Liver (tissue), 9 donors: ENCODE data around the gene UBXN11. TPM values are rescaled to one million over a fixed set of nuclear protein-coding genes. Genes with fewer than 3 reads are reported as not detected.
"Not testable (repeated sequence)": the region's sequence is repeated elsewhere in the genome, so short reads cannot be mapped to it uniquely, and the experiment has no call there.

Source experiments
- DNase-seq: peaks from one replicate; pipeline ENCODE4 v3.0.0-alpha.2; 2017; ENCODE audit warnings: low spot score
- H3K27ac ChIP-seq, 2 donors: one replicate each; pipeline ENCODE4 v1.7.0; 2013; ENCODE audit warnings: inconsistent platforms in 2 of 2, low read length in 2 of 2, control low read depth in 1 of 2, low read depth in 1 of 2, mild to moderate bottlenecking in 1 of 2
- H3K27me3 ChIP-seq, 4 donors: one replicate each; pipeline versions ENCODE4 v1.6.1 to v1.7.0; 2013; ENCODE audit warnings: low read length in 3 of 4, inconsistent platforms in 1 of 4, mild to moderate bottlenecking in 1 of 4, moderate library complexity in 1 of 4; ENCODE audit not compliant: control insufficient read depth in 4 of 4, insufficient read depth in 4 of 4
- H3K36me3 ChIP-seq, 4 donors: one replicate each; pipeline versions ENCODE4 v1.6.1 to v1.7.0; 2013; ENCODE audit warnings: low read length in 3 of 4, mild to moderate bottlenecking in 3 of 4, low read depth in 1 of 4, moderate library complexity in 1 of 4; ENCODE audit not compliant: control insufficient read depth in 4 of 4, insufficient read depth in 3 of 4
- H3K4me1 ChIP-seq, 4 donors: one replicate each; pipeline versions ENCODE4 v1.6.1 to v1.7.0; 2013; ENCODE audit warnings: low read length in 3 of 4, mild to moderate bottlenecking in 3 of 4, moderate library complexity in 1 of 4; ENCODE audit not compliant: control insufficient read depth in 4 of 4, insufficient read depth in 4 of 4
- H3K4me3 ChIP-seq, 3 donors: one replicate each; pipeline versions ENCODE4 v1.6.1 to v1.7.0; 2013; ENCODE audit warnings: low read length in 3 of 3, control low read depth in 1 of 3, low read depth in 1 of 3, mild to moderate bottlenecking in 1 of 3
- H3K9ac ChIP-seq, 2 donors: one replicate each; pipeline ENCODE4 v1.7.0; 2013; ENCODE audit warnings: low read length in 2 of 2, mild to moderate bottlenecking in 2 of 2, moderate library complexity in 2 of 2, control low read depth in 1 of 2, low read depth in 1 of 2
- H3K9me3 ChIP-seq, 4 donors: one replicate each; pipeline versions ENCODE4 v1.6.1 to v1.7.0; 2013; ENCODE audit warnings: low read length in 3 of 4; ENCODE audit not compliant: control insufficient read depth in 4 of 4
- ATF3 ChIP-seq: IDR thresholded peaks from 2 replicates; pipeline ENCODE4 v1.6.1; 2016; ENCODE audit warnings: antibody characterized with exemption
- CTCF ChIP-seq: fragments of 150-350 bp; IDR thresholded peaks from 2 replicates; pipeline ENCODE4 v1.5.1; 2017; ENCODE audit warnings: improper control_type of control experiment, low read depth, low read length; ENCODE audit not compliant: missing input control
- FOXA1 ChIP-seq: IDR thresholded peaks from 2 replicates; pipeline ENCODE4 v1.6.1; 2016; ENCODE audit warnings: antibody characterized with exemption
- FOXA2 ChIP-seq: IDR thresholded peaks from 2 replicates; pipeline ENCODE4 v1.6.1; 2016; ENCODE audit warnings: antibody characterized with exemption
- GABPA ChIP-seq, 2 donors: IDR thresholded peaks in 1 of 2; conservative IDR thresholded peaks in 1 of 2; 2 replicates each; pipeline ENCODE4 v1.6.1; 2016; ENCODE audit warnings: antibody characterized with exemption in 2 of 2, mild to moderate bottlenecking in 1 of 2, moderate library complexity in 1 of 2
- HNF4A ChIP-seq, 2 donors: conservative IDR thresholded peaks; 2 replicates each; pipeline ENCODE4 v1.6.1; 2016; ENCODE audit warnings: antibody characterized with exemption in 2 of 2, mild to moderate bottlenecking in 2 of 2
- HNF4G ChIP-seq: IDR thresholded peaks from 2 replicates; pipeline ENCODE4 v1.6.1; 2016; ENCODE audit warnings: antibody characterized with exemption
- JUND ChIP-seq, 2 donors: IDR thresholded peaks; 2 replicates each; pipeline ENCODE4 v1.6.1; 2016; ENCODE audit warnings: antibody characterized with exemption in 2 of 2
- MAX ChIP-seq: IDR thresholded peaks from 2 replicates; pipeline ENCODE4 v1.6.1; 2016; ENCODE audit warnings: antibody characterized with exemption
- NR2F2 ChIP-seq: IDR thresholded peaks from 2 replicates; pipeline ENCODE4 v1.6.1; 2016; ENCODE audit warnings: antibody characterized with exemption
- RAD21 ChIP-seq, 2 donors: IDR thresholded peaks; 2 replicates each; pipeline ENCODE4 v1.6.1; 2016; ENCODE audit warnings: antibody characterized with exemption in 2 of 2, mild to moderate bottlenecking in 2 of 2
- REST ChIP-seq: IDR thresholded peaks from 2 replicates; pipeline ENCODE4 v1.6.1; 2016; ENCODE audit warnings: antibody characterized with exemption, mild to moderate bottlenecking
- SP1 ChIP-seq: IDR thresholded peaks from 2 replicates; pipeline ENCODE4 v1.6.1; 2018; ENCODE audit warnings: antibody characterized with exemption, mild to moderate bottlenecking
- TAF1 ChIP-seq: conservative IDR thresholded peaks from 2 replicates; pipeline ENCODE4 v1.6.1; 2016; ENCODE audit warnings: antibody characterized with exemption, mild to moderate bottlenecking
- YY1 ChIP-seq: IDR thresholded peaks from 2 replicates; pipeline ENCODE4 v1.6.1; 2016; ENCODE audit warnings: antibody characterized with exemption, mild to moderate bottlenecking
- WGBS: extraction: QIAGEN DNeasy Blood & Tissue Kit; methylation state at CpG from one replicate; pipeline ENCODE4 v1.1.7; 2013; 5-methylcytosine and 5-hydroxymethylcytosine counted together
- polyA plus RNA-seq, 2 donors: library from polyadenylated mRNA; stranded (reverse) in 1 of 2; unstranded in 1 of 2; fragments of 200-250 nt in 1 of 2; fragments of >200 nt in 1 of 2; fragmentation: Nextera tagmentation in 1 of 2; extraction: Ambion mirVana in 1 of 2; gene quantifications; one replicate each; pipeline versions ENCODE4 v1.2.1 to v1.2.3, GENCODE V29; 2013 to 2015
- total RNA-seq, 2 donors: library from RNA; depleted of rRNA; stranded (reverse); fragments of >200 nt; gene quantifications; one replicate each; pipeline ENCODE4 v1.2.3, GENCODE V29; 2014
- donor health status: healthy.
- donor health status: healthy.
- donor health status: healthy.
- donor health status: healthy.
- donor health status: healthy.

The UBXN11 gene
- total and polyA plus RNA-seq, 4 donors, result 3.0 to 9.5 (median 7.3) TPM

GRCh38 chr1:26295194-26296138 is 11.0 kb downstream of the UBXN11 start:
- Histone ChIP-seq H3K27ac (no peak overlapping the region), H3K9ac (no peak overlapping the region), H3K36me3 (no peaks in the 10 kb centered on the region), H3K4me1 (peaks cover 0 to 2% (median 0%) of the 10 kb centered on the region in 4 donors), H3K9me3 (no peaks in the 10 kb centered on the region), H3K4me3 (no peak overlapping the region), H3K27me3 (no peaks in the 10 kb centered on the region)
- TF ChIP-seq FOXA1, result no peak
- TF ChIP-seq RAD21 (IDR thresholded peaks at IDR 0.05), result no peak
- no peak for TF ChIP-seq FOXA2
- TF ChIP-seq YY1, result no peak
- no peak for TF ChIP-seq ATF3
- WGBS, result 89% methylated on average over 22 of the region's 22 CpGs
- DNase-seq, result no peak

- H3K9me3 ChIP-seq, result no peaks in the 10 kb centered on the region
- TF ChIP-seq FOXA1 (no peak), SP1 (no peak), TAF1 (no peak), RAD21 (IDR thresholded peaks at IDR 0.05) (no peak), HNF4G (no peak), ATF3 (no peak), CTCF (no peak), JUND (IDR thresholded peaks at IDR 0.05) (no peak), FOXA2 (no peak), YY1 (no peak), NR2F2 (no peak), REST (no peak), MAX (no peak), GABPA (IDR thresholded peaks at IDR 0.05 in 1 of 2, conservative IDR thresholded peaks at IDR 0.05 in 1 of 2) (no peak), HNF4A (conservative IDR thresholded peaks at IDR 0.05) (no peak)
Observed at GRCh38 chr1:26293911-26294463, 12.4 kb downstream of the UBXN11 start.

GRCh38 chr1:26292735-26293134 is 13.7 kb downstream of the UBXN11 start:
- H3K4me3 ChIP-seq, H3K36me3 ChIP-seq, DNase-seq, H3K9me3 ChIP-seq, H3K27me3 ChIP-seq, H3K9ac ChIP-seq, H3K27ac ChIP-seq, H3K4me1 ChIP-seq: not testable (repeated sequence)
- 87% methylated on average over 5 of the region's 5 CpGs for WGBS

More at GRCh38 chr1:26293911-26294463, 12.4 kb downstream of the UBXN11 start:
- no peak for DNase-seq
- Histone ChIP-seq H3K4me1 (peaks cover 0 to 3% (median 0%) of the 10 kb centered on the region in 4 donors), H3K9ac (no peak overlapping the region), H3K27ac (no peak overlapping the region), H3K27me3 (no peaks in the 10 kb centered on the region), H3K4me3 (no peak overlapping the region), H3K36me3 (no peaks in the 10 kb centered on the region)
- WGBS, result 87% methylated on average over 11 of the region's 11 CpGs
